Suppressor macrophage treated with lipopolysaccharide for 4 hours (primary cell): Measurements from ENCODE around the gene PLEKHG1.
A peak's percentile ranks its signal among the peaks of the same experiment; 100 is the strongest.

Experiments used
- DNase-seq: peaks from one replicate; pipeline ENCODE4 v3.0.0-alpha.2; 2020

Gene PLEKHG1

GRCh38 chr6:150599199-150600009, at the start of gene PLEKHG1:
PLEKHG1 (plus strand) TSS chr6:150599885; CDS start chr6:150733682, 133,797 bp downstream.
- peak; percentile 77 for DNase-seq

- DNase-seq = no peak
Observed at GRCh38 chr6:150550244-150550643, 49.4 kb upstream of the PLEKHG1 start.

DNA sequence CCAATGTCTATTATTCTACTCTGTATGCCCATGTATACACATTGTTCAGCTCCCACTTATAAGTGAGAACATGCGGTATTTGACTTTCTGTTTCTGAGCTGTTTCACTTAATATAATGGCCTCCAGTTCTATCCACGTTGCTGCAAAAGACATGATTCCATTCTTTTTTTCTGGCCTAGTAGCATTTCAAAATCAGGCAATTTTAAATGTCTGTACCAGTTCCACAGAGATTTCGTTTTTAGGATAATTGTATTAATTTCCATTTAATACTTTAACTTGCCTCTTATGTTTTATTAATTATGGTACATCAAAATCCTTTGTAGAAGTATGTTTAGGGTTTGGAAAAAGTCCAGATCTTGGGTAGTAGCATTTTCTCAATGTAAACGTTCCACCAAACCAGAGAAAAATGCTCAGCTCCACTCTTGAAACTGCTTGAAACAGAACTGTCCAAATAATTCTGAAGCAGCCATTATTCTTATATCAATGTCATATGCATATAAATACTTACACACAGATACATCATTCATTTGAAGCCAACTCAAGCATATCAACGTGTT, 42.6 kb upstream of the PLEKHG1 start:
- no peak for DNase-seq

GRCh38 chr6:150560004-150560883, 39.4 kb upstream of the PLEKHG1 start:
- no peak for DNase-seq

- no peak for DNase-seq
Observed at GRCh38 chr6:150560884-150561219, 38.8 kb upstream of the PLEKHG1 start.

GRCh38 chr6:150565945-150566344, 33.7 kb upstream of the PLEKHG1 start:
- no peak for DNase-seq

DNA sequence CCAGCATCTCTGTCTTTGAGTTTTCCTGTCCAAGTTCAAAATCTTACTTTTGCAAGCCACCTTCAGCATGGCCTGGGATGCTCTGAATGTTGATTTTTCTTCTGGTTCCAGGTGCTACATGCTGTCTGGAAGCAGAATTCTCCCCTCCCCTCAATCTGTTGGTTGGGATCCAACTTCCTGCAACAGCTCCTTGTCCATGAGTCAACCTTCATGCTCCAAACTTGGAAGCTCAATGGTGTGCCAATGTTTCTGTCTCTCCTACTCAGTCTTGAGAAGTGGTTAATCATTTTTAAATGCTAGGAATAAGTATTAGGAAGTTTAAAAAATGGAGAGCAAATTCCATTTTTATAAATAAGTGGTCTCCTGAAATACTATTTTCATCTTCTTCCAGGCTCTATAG, 33.2 kb upstream of the PLEKHG1 start:
- no peak for DNase-seq

- DNase-seq = no peak
Observed at GRCh38 chr6:150567380-150567779, 32.3 kb upstream of the PLEKHG1 start.

- DNase-seq = no peak
Observed at GRCh38 chr6:150567823-150568383, 31.8 kb upstream of the PLEKHG1 start.

DNA sequence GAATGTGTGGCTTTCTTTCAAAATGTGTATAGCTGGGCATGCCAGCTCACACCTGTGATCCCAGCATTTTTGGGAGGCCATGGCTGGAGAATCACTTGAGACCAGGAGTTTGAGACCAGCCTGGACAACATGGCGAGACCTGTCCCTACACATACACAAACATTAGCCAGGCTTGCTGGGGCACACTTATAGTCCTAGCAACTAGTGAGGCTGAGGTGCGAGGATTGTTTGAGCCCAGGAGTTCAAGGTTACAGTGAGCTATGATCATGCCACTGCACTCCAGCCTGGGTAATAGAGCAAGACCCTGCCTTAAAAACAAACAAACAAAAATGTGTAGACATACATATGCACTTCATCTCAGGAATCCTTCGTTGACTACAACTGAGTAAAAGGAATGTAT, 31.1 kb upstream of the PLEKHG1 start:
- DNase-seq = no peak

DNA sequence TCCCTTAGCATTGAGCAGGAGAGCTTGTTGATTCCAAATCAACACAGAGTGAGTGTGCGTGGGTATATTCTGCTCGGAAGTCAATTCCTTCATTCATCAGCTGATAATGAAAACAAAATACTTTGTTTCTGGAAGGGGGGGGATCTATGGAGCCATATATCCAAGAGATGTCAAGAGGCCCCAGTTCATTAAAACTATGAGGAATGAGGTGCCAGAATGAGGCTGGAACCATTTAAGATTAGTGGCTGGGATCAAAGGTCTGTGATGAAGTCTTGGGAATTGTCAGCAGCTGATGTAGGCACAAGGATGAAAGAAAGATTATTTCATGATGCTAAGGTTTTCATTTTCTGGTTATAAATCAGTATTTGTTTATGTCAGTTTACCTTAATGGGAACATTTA, 30.5 kb upstream of the PLEKHG1 start:
- no peak for DNase-seq

DNA sequence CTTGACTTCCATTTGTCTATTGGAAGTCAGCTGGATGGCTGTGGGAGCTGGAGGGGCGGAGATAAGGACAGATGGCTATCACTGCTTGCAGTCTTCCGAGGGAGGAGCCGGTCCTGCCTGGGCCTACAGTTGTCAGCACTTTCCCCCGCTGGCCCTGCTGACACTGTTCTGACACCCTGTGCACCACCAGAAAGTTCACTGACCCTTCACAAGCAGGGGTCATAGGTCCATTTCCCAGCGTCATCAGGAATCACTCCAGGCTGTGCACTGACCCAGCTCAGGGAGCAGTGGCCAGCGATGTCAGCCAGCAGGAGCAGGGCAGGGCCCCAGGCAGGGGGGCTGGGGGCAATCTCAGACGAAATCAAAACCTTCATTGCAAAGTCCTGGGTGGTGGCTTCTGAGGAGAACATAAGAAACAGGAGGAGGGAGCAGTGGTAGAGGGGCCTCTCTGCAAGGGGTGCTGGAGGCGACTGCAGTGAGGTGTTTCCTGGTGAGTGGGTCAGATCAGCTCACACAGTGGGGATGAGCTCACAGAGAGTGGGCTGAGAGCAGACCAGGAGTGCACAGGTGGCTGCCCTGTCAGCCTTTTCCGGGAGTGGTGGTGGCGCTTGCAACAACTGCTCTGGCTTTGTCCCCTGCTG, 26.5 kb upstream of the PLEKHG1 start:
- no peak for DNase-seq

GRCh38 chr6:150575836-150576235, 23.8 kb upstream of the PLEKHG1 start:
- no peak for DNase-seq

GRCh38 chr6:150576651-150577226, 22.9 kb upstream of the PLEKHG1 start:
- no peak for DNase-seq

DNA sequence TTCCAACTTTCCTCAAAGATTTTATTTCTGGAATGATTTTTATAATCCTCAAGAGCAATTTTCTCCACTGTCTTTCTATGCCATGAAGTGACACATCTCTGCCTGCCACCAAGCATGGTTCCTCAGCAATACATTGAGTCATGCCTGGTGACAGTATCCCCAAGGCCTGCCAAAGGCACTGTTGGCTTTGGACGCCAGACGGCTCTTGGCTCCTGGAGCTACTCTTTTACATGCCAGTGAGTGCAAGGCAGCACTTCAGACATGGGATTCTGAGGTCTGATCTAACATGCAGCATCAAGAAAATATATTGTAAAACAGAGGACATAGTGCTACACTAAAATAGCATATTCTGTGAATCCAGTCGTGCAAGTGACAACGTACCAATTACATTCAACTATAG, 20.1 kb upstream of the PLEKHG1 start:
- no peak for DNase-seq

GRCh38 chr6:150580489-150580888, 19.2 kb upstream of the PLEKHG1 start:
- no peak for DNase-seq

DNA sequence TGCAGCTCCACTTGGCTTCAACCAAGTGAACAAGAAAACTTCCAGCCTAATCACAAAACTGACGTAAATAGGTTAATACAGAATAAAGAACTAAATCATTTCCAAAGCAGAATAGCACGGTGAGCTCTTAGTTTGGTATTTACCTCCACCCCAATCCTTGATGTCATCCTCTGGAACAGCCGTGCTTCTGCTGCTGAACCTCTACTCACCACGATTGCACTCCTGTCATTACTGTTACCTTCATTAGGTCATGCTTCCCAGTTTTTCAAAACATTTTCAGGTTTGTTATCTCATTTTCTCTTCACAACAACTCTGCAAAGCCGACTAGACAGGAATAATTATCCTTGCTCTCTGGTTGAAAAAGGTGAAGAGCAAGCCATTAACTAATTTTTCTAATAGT, 15.6 kb upstream of the PLEKHG1 start:
- DNase-seq = no peak

DNA sequence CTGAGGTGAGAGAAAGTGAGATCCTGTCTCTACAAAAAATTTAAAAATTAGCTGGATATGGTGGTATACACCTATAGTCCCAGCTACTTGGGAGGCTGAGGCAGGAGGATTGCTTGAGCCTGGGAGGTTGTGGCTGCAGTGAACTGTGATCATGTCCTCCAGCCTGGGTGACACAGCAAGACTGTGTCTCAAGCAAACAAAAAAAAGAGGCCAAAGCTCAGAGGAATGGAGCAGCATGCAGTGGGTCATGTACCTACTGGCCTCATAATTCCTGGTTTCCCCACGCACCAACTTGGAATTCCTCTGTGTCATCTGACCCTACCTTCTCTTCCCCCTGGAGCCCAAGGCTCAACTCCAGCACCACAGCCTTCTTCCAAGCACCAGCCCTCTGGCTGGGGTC, 15.1 kb upstream of the PLEKHG1 start:
- DNase-seq = no peak

DNA sequence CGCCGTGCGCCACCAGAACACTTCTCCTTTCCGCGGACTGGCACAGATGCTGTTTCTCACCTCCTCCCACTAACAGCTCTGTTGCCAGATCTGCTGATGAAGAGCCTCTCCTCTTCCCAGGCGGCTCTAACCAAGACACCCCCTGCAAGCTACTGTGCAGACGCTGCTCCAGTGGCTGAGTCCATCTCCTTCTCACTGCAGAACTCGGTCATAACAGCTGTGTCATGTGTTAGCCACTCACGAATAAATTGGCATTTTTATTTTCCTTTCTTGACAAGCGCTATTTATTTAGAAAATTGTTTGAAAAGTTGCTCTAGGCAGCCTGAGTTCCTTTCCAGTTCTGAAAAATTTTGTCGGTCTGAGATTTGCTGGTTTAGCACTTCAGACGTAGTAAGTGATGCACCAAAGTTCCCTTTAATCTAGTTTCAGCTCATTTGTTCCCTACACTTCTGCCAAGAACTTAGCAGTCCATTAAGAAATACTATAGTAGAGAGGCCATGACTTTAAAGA, 12.8 kb upstream of the PLEKHG1 start:
- DNase-seq = no peak

GRCh38 chr6:150587637-150588036, 12.0 kb upstream of the PLEKHG1 start:
- DNase-seq = no peak

- DNase-seq = no peak
Observed at GRCh38 chr6:150588888-150589499, 10.7 kb upstream of the PLEKHG1 start.

GRCh38 chr6:150589852-150590251, 9.8 kb upstream of the PLEKHG1 start:
- no peak for DNase-seq
